Activated CD4-positive, alpha-beta T cell treated with anti-CD3 and anti-CD28 coated beads, Interleukin-10, Interleukin-2, amounts not matched to agents 100 ng/mL and 50 ng/mL, durations not matched to agents 16 hours and 8 hours (primary cell): ENCODE results near the gene B4GALT6.

Experiments used
- DNase-seq: peaks from one replicate; pipeline ENCODE4 v3.0.0-alpha.2; 2020

Gene B4GALT6

DNA sequence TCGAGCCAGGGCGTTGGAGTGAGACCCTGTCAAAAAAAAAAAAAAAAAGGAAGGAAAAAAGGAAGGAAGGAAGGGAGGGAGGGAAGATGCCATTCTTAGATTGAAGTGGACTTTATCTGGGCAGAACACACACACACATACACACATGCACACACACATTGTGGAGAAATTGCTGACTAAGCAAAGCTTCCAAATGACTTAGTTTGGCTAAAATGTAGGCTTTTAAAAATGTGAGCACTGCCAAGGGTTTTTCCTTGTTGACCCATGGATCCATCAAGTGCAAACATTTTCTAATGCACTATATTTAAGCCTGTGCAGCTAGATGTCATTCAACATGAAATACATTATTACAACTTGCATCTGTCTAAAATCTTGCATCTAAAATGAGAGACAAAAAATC, 93.3 kb downstream of the B4GALT6 start:
- DNase-seq, result no peak

GRCh38 chr18:31590570-31590969, 93.8 kb downstream of the B4GALT6 start:
- DNase-seq, result no peak

DNA sequence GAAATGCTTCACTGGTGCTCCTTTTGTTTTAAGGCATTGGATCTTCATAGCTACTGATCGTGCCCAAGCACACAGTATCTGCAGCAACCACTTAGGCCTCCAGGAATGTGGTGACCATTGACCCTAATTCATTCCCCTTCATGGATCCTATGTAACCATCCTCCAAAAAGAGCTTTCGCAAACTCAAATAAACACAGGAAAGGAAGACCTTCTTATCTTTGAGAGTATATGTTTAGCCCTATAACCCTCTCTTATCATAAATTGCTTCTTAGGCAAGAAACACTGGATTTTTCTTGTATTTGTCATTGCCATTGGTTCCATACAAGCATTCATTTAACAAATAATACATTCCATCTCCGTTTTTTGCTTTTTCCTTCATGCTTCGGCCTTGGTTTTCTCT, 96.9 kb downstream of the B4GALT6 start:
- DNase-seq, result no peak

- no peak for DNase-seq
Measured at GRCh38 chr18:31586616-31587015, 97.8 kb downstream of the B4GALT6 start.

DNA sequence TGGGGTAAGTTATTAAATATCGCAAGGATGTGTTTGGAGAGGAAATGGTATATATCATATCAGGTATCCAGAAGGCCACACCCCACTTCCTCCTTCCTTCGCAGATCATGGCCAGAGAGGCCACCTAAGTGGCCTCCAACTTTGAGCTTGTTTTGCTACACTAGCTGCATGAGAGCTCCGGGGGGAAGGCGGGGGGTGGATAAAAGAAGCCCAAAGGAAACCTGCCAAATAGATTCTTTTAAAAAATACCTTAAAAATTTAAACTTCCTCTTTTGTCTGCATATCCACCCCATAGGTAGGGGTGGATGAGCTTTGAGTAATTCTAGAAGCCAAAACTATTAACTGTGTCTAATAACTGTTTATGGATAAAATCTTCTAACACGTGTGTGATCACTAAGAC, 98.4 kb downstream of the B4GALT6 start:
- no peak for DNase-seq

DNA sequence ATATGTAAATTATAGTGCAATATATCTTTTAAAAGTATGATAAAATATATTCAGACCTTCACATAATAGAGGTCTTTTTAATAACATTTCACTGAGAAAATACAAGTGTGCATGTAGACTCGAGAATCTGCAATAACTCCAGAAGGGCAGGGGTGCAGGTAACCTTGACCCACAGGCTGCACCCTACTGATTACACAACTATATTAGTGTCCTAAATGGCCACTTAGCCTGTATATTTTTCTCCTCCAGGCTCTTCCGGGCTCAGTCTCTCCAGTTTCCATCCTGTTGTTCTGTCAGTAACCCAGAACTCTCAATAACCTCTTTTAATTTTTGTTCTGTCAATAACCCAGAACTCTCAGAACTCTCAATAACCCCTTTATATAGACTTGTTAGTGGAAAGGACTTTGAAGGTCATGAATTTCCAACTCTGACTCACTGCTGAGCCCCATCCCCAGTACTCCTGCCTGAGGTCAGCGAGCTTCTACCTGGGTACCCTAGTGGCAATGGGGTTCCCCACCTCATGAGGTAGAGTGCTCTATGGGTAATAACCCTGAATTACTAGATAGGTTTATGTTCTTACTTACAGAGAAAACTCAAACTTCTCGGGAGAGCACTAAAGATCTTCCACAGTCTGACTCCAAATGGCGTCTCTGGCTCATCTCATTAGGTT, 101.1 kb downstream of the B4GALT6 start:
- no peak for DNase-seq

DNA sequence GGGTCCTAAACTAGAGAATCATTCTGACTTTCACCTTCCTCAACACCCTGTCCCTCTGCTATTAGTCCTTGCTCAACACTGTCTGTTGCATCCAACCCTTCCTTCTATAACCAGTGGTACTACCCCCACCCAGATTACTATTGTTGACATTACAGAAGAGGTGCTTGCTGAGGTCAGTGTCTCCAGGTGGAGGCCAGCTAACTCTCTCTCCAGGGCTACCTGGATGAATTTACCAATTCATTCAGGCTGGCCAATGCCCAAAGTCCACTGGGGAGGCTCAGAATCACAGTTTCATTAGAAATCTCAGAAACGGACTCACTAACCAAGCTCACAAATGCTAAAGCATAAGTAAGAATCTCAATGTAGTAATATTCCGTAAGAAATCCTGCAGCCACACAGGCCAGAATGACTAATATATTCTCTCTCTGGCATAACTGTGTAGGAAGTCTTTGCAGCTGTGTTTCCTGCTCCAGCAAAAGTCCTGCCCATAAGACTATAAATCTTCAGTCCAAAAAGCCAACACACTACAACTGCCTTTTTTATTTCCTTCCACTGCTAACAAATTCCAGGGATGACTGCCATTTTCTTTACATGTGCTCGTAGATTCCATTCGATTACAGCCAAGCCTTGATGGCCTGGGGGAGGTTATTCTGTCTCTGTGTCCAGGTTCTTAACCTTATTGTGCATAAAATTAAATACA, 102.7 kb downstream of the B4GALT6 start:
- no peak for DNase-seq

GRCh38 chr18:31579375-31579774, 105.0 kb downstream of the B4GALT6 start:
- DNase-seq, result no peak

- no peak for DNase-seq
Measured at GRCh38 chr18:31578126-31578525, 106.3 kb downstream of the B4GALT6 start.

DNA sequence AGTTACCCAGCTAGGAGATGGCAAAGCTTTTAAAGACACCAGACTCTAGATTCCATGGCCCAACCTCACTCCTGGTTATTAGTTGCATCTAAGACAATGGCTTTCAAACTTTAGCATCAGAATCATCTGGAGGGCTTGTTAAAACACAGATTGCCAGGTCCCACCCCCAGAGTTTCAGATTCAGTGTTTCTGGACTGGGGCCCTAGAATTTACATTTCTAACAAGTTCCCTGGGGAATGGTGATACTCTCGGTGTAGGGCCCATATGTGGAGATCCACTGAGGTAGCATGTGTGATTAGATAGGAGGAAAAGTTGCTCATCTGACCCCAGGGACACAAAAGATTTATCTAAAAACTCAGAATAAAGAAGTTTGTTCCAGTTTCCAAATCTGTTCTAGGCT, 107.2 kb downstream of the B4GALT6 start:
- DNase-seq, result no peak

DNA sequence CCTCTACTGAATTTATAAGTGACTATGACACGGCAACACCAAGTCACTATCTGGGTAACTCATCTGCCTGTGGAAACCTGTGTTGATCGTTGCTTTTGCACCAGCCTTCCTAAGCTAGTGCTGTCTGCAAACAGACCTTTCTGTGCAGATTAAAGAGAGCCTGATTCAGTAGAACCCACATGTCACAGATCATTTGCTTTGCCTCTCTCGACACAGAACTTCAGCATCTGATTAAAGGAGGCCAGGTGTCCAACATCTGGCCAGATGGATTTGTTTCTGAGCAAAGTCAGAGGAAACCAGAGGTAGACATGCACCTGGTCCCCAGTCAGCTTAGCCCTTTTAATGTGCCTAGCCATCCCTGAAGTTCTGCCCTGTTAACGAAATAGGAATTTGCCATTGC, 107.7 kb downstream of the B4GALT6 start:
- no peak for DNase-seq

- DNase-seq, result no peak
Measured at GRCh38 chr18:31575515-31576257, 108.7 kb downstream of the B4GALT6 start.

DNA sequence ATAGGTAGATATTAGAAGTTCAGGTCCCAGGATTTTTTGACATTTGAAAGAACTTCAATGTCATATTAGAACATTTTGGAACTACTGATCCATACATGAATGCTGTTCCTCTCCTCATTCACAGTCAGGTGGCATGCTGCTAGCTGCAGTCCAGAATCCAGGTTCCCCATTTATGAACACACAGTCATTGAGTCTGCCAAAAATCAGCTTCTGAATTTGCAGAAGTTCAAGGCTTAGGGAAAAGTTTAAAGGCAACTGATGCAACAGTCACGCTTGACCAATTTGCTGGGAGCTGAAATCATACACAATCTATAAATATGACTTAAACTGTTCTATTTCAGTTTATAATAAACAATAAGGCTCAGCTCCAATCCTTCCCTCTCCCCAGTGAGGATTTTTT, 110.0 kb downstream of the B4GALT6 start:
- DNase-seq, result no peak
